Eye (tissue), 1 donor: ENCODE data around the gene FNDC11.

Source experiments
- DNase-seq: peaks from one replicate; pipeline ENCODE4 v3.0.0-alpha.2; 2015

FNDC11 gene

GRCh38 chr20:63525971-63526370 lies 28.0 kb upstream of the FNDC11 start:
- no peak for DNase-seq

DNA sequence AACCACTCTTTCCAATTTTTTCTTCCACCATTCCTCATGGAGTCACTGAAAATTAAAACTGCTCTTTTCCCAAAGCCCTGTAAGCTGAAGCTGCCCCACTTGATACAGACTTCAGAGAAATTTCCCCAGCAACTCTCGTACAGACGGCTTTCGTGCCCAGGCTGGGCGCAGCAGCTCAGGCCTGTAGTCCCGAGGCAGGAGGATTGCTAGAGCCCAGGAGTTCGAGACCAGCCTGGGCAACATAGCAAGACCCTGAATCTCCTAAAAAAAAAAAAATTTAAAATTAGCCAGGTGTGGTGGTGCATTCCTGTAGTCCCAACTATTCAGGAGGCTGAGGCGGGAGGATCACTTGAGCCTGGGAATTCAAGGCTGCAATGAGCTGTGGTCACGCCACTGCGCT lies 26.8 kb upstream of the FNDC11 start:
- no peak for DNase-seq

GRCh38 chr20:63529180-63529860 lies 24.6 kb upstream of the FNDC11 start:
- no peak for DNase-seq

GRCh38 chr20:63529861-63530787 lies 23.8 kb upstream of the FNDC11 start:
- DNase-seq: no peak

DNA sequence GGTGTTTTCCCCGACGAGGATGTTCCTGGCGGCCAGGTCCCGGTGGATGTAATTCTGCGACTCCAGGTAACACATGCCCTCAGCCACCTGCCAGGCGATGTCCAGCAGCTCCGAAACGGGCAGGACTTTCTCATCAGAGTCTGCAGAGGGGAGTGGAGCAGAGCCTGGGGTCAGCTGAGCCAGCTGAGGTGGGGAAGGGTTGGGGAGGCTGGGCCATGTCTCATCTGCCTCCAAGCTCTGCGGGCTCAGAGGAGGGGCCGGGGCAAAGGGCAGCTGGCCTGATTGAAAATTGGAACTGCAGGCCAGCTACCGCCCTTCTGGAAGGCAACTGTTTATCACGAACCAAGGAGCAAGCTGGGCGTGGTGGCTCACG lies 23.2 kb upstream of the FNDC11 start:
- DNase-seq: no peak

DNA sequence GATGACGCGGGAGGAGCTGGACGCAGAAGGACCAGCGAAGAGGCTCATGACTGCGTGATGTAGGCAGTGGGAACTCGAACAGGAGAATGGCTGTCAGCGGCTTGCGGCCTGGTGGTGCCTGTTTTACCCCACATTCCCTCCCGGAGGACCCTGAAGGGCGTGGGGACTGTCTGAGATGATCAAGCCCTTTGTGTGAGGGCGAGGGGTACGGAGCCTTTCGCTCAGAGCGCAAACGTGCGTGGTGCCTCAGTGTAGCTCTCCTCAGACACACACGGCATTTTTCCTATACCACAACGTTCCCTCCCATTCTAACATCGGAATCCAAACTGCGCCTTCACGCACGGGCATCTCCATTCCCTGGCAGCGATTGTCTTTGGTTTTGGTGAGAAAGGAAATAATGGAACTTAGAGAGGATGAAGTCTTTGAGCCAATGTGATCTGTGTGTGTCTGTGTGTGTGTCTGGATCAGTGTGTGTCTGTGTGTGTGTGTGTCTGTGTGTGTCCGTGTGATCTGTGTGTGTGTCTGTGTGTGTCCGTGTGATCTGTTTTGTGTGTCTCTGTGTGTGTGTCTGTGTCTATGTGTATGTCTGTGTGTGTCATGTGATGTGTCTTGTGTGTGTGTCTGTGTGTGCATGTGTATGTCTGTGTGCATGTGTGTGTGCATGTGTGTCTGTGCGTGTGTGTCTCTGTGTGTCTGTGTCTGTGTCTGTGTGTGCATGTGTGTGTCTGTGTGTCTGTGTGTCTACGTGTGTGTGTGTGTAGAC lies 22.1 kb upstream of the FNDC11 start:
- no peak for DNase-seq

GRCh38 chr20:63532449-63532971 lies 21.4 kb upstream of the FNDC11 start:
- no peak for DNase-seq

- no peak for DNase-seq
These were observed 20.6 kb upstream of the FNDC11 start for GRCh38 chr20:63533388-63533787.

DNA sequence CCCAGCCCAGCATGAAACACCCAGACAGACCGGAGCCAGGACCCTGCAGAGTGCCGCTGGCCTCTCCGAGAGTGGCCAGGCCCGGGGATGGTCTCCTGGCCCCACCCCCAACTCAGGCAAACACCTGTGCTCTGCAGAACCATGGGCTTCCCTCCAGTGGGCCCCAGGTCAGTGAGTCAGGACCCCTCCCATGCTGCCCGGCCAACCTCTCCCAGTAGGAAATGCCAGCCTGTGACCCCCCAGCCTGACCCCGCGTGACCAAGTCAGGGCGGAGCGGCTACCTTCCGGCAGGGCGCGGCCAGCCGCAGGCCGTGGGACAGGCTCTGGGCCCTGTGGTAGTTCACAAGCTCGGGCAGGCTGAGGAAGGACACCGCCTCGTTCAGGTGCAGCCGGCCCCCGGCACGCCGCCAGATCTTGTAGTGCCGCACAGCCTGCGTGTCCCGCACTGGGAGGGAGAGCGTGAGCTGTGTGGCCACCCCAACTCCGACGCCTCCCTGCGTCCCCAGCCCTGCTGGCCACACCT lies 20.0 kb upstream of the FNDC11 start:
- no peak for DNase-seq

- DNase-seq: no peak
These were observed 19.5 kb upstream of the FNDC11 start for GRCh38 chr20:63534427-63534830.

DNA sequence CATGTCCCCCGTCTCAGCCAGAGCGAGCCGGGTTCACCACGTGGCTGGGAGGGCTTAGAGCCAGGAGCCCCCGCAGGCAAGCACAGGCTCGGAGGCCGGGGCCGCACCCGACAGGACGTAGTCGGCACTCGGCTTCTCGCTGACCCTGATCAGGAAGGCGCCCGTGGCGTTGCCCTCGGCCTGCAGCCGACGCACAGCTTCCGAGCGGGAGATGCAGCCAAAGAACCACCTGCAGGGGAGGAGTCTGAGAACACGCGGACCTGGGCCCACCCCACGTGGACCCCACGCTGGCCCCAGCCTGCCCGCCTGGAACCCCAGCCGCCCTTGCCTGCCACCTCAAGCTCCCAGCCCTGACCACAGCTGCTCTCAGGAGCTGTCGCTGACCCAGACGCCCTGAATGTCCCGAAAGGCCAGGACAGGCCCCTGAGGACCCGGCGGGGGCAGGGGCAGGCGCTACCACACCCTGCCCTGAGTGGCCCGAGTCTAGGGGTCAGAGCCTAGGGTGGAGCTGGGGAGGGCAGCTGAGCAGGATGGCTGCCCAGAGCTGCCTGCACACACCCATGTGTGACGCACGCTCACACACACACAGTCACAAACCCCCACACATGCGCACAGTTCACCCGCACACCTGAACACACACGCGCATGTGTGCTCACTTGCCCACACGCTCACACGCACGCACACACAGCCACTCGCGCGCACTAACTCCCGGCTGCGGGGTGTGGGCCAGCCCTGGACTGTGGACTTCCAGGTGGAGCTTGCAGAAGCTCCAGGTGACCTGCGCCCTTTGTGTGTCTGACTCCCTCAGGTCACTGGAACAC lies 18.9 kb upstream of the FNDC11 start:
- DNase-seq: no peak

- DNase-seq: peak; percentile 58
These were observed 17.6 kb upstream of the FNDC11 start for GRCh38 chr20:63536241-63536977.

- no peak for DNase-seq
These were observed 16.9 kb upstream of the FNDC11 start, which contains the start of gene PTK6 for GRCh38 chr20:63536997-63537524. TSS of gene PTK6 (minus strand) at chr20:63537376. CDS start at chr20:63537314, 62 bp downstream.

DNA sequence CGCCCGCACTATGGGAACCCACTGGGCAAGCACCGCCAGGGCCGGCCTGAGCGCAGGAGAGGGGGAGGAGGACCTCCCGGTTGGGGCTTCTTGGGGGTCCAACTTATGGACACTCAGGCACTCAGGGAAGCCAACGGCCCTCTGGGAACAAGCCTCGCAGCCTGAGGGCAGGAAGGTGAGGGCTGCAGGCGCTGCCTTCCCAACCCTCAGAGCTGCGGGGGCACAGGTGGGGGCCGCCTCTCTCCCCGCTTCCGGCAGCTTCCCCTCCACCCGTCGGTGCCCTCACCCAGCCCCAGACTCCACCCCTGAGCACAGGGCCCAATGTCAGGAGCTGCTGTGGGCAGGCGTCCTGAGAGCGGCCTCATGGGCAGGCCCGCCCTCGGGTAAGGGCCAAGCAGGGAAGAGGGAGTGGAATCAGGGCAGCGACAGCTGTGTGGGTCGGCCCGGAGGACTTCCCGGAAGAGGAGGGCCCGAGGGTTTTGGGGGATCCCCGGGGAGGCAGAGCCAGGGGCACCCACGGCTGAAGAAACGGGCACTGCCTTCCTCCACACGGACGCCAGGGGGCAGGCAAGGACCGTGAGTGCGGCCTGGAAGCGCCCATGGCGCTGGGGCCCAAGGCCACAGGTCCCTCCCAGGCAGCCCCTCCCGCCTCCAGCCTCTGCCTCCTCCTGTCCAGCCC lies 16.3 kb upstream of the FNDC11 start:
- DNase-seq: peak; percentile 93

DNA sequence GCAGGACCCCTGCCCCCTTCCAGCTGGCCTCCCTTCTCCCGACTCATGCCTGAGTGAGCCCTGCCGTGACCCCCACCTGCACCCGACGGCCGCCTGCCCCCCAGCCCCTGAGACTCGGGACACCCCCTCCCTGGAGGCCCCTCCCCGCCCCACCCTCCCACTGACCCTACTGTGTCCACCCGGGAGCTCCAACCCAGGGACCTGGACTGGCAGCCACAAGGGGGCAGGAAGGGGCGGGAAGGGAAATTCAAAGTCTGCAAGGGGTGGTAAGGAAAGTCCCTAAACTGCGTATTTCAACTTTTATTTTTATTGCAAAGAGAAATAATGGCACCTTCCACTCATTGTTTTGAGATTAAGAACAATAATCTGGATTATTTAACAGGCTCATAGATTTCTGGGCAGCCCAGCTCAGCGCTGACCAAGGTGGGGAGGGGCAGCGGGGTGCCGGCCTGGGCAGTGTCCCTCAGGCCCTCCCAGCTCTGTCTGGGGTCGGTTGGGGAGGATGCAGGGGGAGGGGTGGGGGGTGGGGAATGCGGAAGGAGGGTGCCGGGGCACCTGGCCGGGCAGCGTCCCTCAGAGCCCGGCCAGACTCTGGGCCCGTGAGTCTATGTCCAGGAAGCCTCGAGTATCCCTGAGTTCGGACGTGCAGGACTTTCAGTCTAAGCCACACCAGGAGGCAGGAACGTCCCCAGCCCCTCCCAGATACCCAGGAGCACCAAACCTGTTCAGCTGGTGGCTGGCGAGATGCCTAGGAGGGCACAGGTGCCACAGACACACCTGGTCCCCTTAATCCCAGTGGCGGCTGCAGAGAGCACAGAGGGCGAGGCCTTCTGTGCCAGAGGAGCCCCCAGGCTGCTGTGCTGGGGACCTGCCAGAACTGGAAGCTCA lies 15.5 kb upstream of the FNDC11 start:
- no peak for DNase-seq

- no peak for DNase-seq
These were observed 14.9 kb upstream of the FNDC11 start for GRCh38 chr20:63539092-63539430.

GRCh38 chr20:63539441-63540370 lies 14.3 kb upstream of the FNDC11 start:
- DNase-seq: no peak
